Activated CD8-positive, alpha-beta memory T cell treated with anti-CD3 and anti-CD28 coated beads, Interleukin-2, amount 10 ng/mL, durations not matched to agents 7 days and 5 days (primary cell): ENCODE data around the gene NEK8. TPM values are rescaled to one million over a fixed set of nuclear protein-coding genes. Genes with fewer than 3 reads are reported as not detected.

Experiments used
- ATAC-seq: fragments of 150-1000 bp; cut with Tn5 transposase; one replicate; pipeline ENCODE4 v1.10.0; 2021; ENCODE audit warnings: moderate library complexity
- CTCF ChIA-PET: fragments of 350-600 bp; sonication (Branson Sonifier 250); formaldehyde crosslinking; loops from one replicate; lab custom pipeline; 2021; ENCODE audit warnings: antibody characterized with exemption; lab: Charles Lee
- DNase-seq: peaks from one replicate; pipeline ENCODE4 v3.0.0-alpha.2; 2020
- H3K27ac Mint-ChIP-seq: one replicate; pipeline ENCODE4 v1.8.0; 2021; ENCODE audit warnings: mild to moderate bottlenecking, mixed read lengths
- H3K27me3 Mint-ChIP-seq: one replicate; pipeline ENCODE4 v1.8.0; 2021; ENCODE audit warnings: mixed read lengths
- H3K36me3 Mint-ChIP-seq: one replicate; pipeline ENCODE4 v1.8.0; 2021; ENCODE audit warnings: mild to moderate bottlenecking, mixed read lengths
- H3K4me1 Mint-ChIP-seq: one replicate; pipeline ENCODE4 v1.8.0; 2021; ENCODE audit warnings: mixed read lengths
- H3K4me3 Mint-ChIP-seq: one replicate; pipeline ENCODE4 v1.8.0; 2021; ENCODE audit warnings: mild to moderate bottlenecking, moderate library complexity, mixed read lengths
- H3K9me3 Mint-ChIP-seq: one replicate; pipeline ENCODE4 v1.8.0; 2022; ENCODE audit warnings: low read depth, mixed read lengths
- total RNA-seq, 2 experiments: library from RNA; stranded (reverse); gene quantifications; one replicate each; pipeline ENCODE4 v1.2.3, GENCODE V29; 2021

The NEK8 gene
- total RNA-seq, 2 experiments from 2014 or later: 3.6 to 5.1 TPM

- H3K4me1 Mint-ChIP-seq: no peaks in the 10 kb centered on the region
- H3K9me3 Mint-ChIP-seq: no peaks in the 10 kb centered on the region
- CTCF ChIA-PET: no interaction called here
- H3K4me3 Mint-ChIP-seq: no peak overlapping the region
- ATAC-seq: no peak
- no peaks in the 10 kb centered on the region for H3K27me3 Mint-ChIP-seq
- no peak for DNase-seq
- H3K36me3 Mint-ChIP-seq: peaks cover 29% of the 10 kb centered on the region
- no peak overlapping the region for H3K27ac Mint-ChIP-seq
These were observed 25.8 kb upstream of the NEK8 start for GRCh38 chr17:28702752-28703150.

GRCh38 chr17:28703552-28704218, 24.9 kb upstream of the NEK8 start:
- Mint-ChIP-seq H3K4me1 (no peaks in the 10 kb centered on the region), H3K4me3 (no peak overlapping the region), H3K27ac (no peak overlapping the region), H3K9me3 (no peaks in the 10 kb centered on the region), H3K36me3 (peaks cover 27% of the 10 kb centered on the region), H3K27me3 (no peaks in the 10 kb centered on the region)
- CTCF ChIA-PET: no interaction called here
- DNase-seq: no peak
- ATAC-seq: no peak

- Mint-ChIP-seq H3K9me3 (no peaks in the 10 kb centered on the region), H3K4me1 (no peaks in the 10 kb centered on the region), H3K4me3 (no peak overlapping the region), H3K27ac (no peak overlapping the region), H3K27me3 (no peaks in the 10 kb centered on the region), H3K36me3 (peaks cover 24% of the 10 kb centered on the region)
- DNase-seq (no peak), ATAC-seq (no peak)
- CTCF ChIA-PET: no interaction called here
These were observed 24.2 kb upstream of the NEK8 start for GRCh38 chr17:28704219-28704858.

- H3K36me3 Mint-ChIP-seq: peaks cover 20% of the 10 kb centered on the region
- H3K9me3 Mint-ChIP-seq: no peaks in the 10 kb centered on the region
- peaks cover 2% of the 10 kb centered on the region for H3K4me1 Mint-ChIP-seq
- DNase-seq (no peak), ATAC-seq (no peak)
- no peak overlapping the region for H3K27ac Mint-ChIP-seq
- no peaks in the 10 kb centered on the region for H3K27me3 Mint-ChIP-seq
- CTCF ChIA-PET: no interaction called here
- no peak overlapping the region for H3K4me3 Mint-ChIP-seq
These were observed 23.4 kb upstream of the NEK8 start for GRCh38 chr17:28705074-28705659.

GRCh38 chr17:28705728-28706334, 22.8 kb upstream of the NEK8 start:
- no peaks in the 10 kb centered on the region for H3K9me3 Mint-ChIP-seq
- no peak overlapping the region for H3K4me3 Mint-ChIP-seq
- no peak overlapping the region for H3K27ac Mint-ChIP-seq
- DNase-seq (no peak), ATAC-seq (no peak)
- H3K4me1 Mint-ChIP-seq: peaks cover 5% of the 10 kb centered on the region
- H3K27me3 Mint-ChIP-seq: no peaks in the 10 kb centered on the region
- CTCF ChIA-PET: no interaction called here
- H3K36me3 Mint-ChIP-seq: peaks cover 18% of the 10 kb centered on the region

GRCh38 chr17:28706471-28707338, 21.9 kb upstream of the NEK8 start:
- no peaks in the 10 kb centered on the region for H3K9me3 Mint-ChIP-seq
- H3K4me1 Mint-ChIP-seq: peaks cover 8% of the 10 kb centered on the region
- DNase-seq (no peak), ATAC-seq (no peak)
- H3K4me3 Mint-ChIP-seq: no peak overlapping the region
- no peaks in the 10 kb centered on the region for H3K27me3 Mint-ChIP-seq
- CTCF ChIA-PET: interaction anchor here (0.8 kb wide), 1 partner anchor 57 kb away, joined by 3 read pairs; no protein-coding TSS in a partner anchor
- H3K27ac Mint-ChIP-seq: no peak overlapping the region
- H3K36me3 Mint-ChIP-seq: peaks cover 11% of the 10 kb centered on the region

GRCh38 chr17:28707339-28707720, 21.3 kb upstream of the NEK8 start:
- Mint-ChIP-seq H3K27me3 (no peaks in the 10 kb centered on the region), H3K36me3 (peaks cover 8% of the 10 kb centered on the region), H3K27ac (no peak overlapping the region), H3K9me3 (no peaks in the 10 kb centered on the region), H3K4me3 (no peak overlapping the region), H3K4me1 (peaks cover 11% of the 10 kb centered on the region)
- CTCF ChIA-PET: interaction anchor here (0.8 kb wide), 1 partner anchor 56 kb away, joined by 3 read pairs; no protein-coding TSS in a partner anchor
- DNase-seq: no peak
- ATAC-seq: no peak

- DNase-seq: peak; percentile 92
- no peaks in the 10 kb centered on the region for H3K9me3 Mint-ChIP-seq
- H3K4me1 Mint-ChIP-seq: peaks cover 17% of the 10 kb centered on the region
- H3K4me3 Mint-ChIP-seq: peak overlapping the region; percentile 81
- peaks cover 3% of the 10 kb centered on the region for H3K36me3 Mint-ChIP-seq
- CTCF ChIA-PET: interaction anchor here (0.7 to 5.3 kb wide), 16 partner anchors 9 to 215 kb away, joined by 3 to 52 read pairs (median 6); partner anchors contain the start of genes BLTP2, NEK8, RPL23A and SDF2
- ATAC-seq: peak; percentile 93
- H3K27ac Mint-ChIP-seq: peak overlapping the region; percentile 93
- H3K27me3 Mint-ChIP-seq: peaks cover 19% of the 10 kb centered on the region
These were observed 17.5 kb upstream of the NEK8 start for GRCh38 chr17:28710861-28711722.

- Mint-ChIP-seq H3K27ac (peak within 1 kb of the TSS; percentile 93), H3K27me3 (peaks cover 24% of the 10 kb centered on the region), H3K36me3 (peaks cover 3% of the 10 kb centered on the region), H3K4me3 (peak within 1 kb of the TSS; percentile 81), H3K4me1 (peaks cover 17% of the 10 kb centered on the region), H3K9me3 (no peaks in the 10 kb centered on the region)
- peak; percentile 49 for ATAC-seq
- CTCF ChIA-PET: interaction anchor here (0.8 to 5.3 kb wide), 11 partner anchors 8 to 67 kb away, joined by 3 to 52 read pairs (median 9); partner anchors contain the start of genes BLTP2, NEK8, RPL23A and SDF2
- peak; percentile 68 for DNase-seq
These were observed 16.9 kb upstream of the NEK8 start, which contains the start of gene PROCA1 for GRCh38 chr17:28711723-28712031. Gene PROCA1 (minus strand): TSS chr17:28711888. CDS start chr17:28711660, 228 bp downstream.

- Mint-ChIP-seq H3K27me3 (peaks cover 27% of the 10 kb centered on the region), H3K27ac (peak overlapping the region; percentile 93), H3K4me3 (peak overlapping the region; percentile 81), H3K9me3 (no peaks in the 10 kb centered on the region), H3K36me3 (peaks cover 3% of the 10 kb centered on the region), H3K4me1 (peaks cover 17% of the 10 kb centered on the region)
- CTCF ChIA-PET: interaction anchor here (1.0 to 5.3 kb wide), 7 partner anchors 13 to 68 kb away, joined by 3 to 52 read pairs (median 12); partner anchors contain the start of genes BLTP2, NEK8 and TLCD1
- DNase-seq (peak; percentile 79), ATAC-seq (peak; percentile 35)
These were observed 16.4 kb upstream of the NEK8 start for GRCh38 chr17:28712032-28712704.

- peak overlapping the region; percentile 93 for H3K27ac Mint-ChIP-seq
- no peak for ATAC-seq
- no peak for DNase-seq
- H3K9me3 Mint-ChIP-seq: no peaks in the 10 kb centered on the region
- H3K4me1 Mint-ChIP-seq: peaks cover 17% of the 10 kb centered on the region
- peak overlapping the region; percentile 81 for H3K4me3 Mint-ChIP-seq
- peaks cover 3% of the 10 kb centered on the region for H3K36me3 Mint-ChIP-seq
- peaks cover 27% of the 10 kb centered on the region for H3K27me3 Mint-ChIP-seq
- CTCF ChIA-PET: interaction anchor here (1.0 to 5.3 kb wide), 6 partner anchors 12 to 68 kb away, joined by 3 to 52 read pairs (median 10); partner anchors contain the start of genes BLTP2, NEK8 and TLCD1
These were observed 15.7 kb upstream of the NEK8 start for GRCh38 chr17:28712705-28713415.
